Fibroblast of upper back skin (primary cell): ENCODE measurements around the gene CFAP58.

ENCODE experiments used
- DNase-seq: peaks from one replicate; pipeline ENCODE4 v3.0.0-alpha.2; 2013

Gene CFAP58

GRCh38 chr10:104376784-104377300 is 23.2 kb downstream of the CFAP58 start:
- DNase-seq = no peak

DNA sequence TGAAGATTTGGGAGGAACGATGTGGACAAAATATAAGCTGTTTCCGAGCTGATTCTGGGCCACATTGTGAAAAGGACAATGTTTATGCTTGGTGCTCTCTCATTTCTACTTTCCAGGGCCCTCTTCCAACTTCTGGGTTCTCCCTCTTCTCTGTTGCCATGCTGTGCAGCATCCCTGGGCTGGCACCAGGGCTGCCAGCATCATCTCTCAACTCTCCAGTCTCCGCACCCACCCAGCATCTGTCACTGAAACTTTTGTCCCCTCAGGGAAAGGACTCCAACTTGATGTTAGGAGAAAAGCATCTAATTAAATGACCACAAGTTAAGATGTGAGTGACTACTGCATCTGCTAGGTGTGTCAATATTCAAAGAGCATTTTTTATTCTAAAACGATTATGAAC is 26.7 kb downstream of the CFAP58 start:
- DNase-seq = no peak

DNA sequence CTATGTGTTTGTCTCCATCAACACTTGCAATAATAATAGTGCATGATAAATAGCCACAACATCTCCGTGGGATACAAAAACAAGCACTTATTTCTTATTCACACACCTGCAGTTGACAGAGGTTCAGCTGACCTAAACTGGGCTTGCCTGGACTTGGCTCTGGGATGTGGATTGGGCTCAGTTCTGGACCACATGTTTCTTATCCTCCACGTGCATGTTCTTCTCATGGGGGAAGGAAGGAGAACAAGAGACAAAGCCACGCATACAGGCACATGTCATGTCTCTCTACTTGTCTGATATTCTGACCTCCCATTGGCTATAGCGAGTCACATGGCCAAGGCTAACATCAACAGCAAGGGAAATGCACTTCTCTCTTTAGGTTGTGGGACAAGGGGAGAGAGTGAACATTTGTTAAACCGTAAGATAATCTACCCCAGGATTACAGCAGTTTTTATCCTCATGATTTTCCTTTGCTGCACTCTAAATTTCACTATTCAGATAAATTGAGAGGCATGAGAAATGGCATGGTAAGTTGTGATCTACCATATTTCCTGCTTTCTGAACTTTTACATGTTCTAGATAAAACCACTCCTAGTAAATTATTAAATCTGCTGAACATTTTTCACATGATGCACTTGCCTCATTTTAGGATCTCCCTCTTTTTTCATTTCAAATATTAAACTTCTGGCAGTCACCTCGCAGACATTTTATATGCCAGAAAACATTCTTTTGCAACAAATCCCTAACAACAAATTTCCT is 33.7 kb downstream of the CFAP58 start:
- no peak for DNase-seq

DNA sequence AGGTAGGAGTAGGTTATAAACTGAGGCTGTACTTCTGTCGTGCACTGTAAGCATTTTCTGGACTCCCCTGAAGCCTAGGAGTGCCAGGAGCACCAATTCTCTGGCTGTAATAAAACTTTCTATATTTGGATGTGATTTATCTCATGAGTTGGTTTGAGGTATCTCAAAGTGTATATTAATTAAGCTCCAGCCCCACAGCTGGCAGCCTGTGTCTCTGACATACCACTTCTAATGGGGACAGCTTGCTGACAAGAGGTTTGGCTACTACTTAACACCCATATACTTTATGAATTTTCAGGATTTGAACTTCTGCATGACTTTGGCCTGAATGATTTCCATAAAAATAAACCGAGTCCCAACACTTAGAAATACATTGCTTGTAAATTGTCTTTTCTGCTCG is 35.2 kb downstream of the CFAP58 start:
- DNase-seq = no peak

GRCh38 chr10:104391150-104391968 is 37.7 kb downstream of the CFAP58 start:
- peak; percentile 1 for DNase-seq

DNA sequence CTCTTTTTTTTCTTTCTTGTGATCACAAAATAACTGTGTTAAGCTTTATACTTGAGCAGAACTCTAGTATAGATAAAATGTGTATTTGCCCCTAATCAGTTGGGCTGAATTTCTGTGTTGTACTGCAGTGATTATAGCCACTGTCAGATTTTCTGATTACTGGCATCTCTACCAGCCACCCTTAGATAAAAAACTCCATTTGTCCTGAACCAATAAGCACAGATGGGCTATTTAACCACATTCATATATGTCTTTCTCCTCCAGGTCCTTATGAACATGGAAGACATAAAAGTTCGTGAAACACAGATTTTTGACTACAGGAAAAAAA is 38.3 kb downstream of the CFAP58 start:
- DNase-seq = no peak

DNA sequence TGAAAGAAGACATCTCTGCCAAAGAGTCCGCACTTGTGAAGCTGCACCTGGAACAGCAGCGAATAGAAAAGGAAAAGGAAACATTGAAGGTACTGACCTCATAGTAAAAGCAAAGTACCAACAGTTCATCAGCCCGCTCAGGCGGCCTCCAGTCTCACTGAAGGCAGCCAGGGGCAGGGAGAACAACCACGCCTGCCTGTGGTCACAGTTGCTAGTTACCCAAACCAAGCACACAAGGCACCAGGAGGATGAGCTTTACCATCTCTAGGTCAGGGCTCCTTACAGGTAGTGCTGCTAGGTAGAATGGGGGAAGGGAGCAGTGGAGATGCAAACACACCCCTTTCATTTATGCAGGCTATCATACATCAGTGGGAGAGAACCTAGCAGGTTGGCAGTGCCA is 39.8 kb downstream of the CFAP58 start:
- no peak for DNase-seq

- DNase-seq = no peak
Observed at GRCh38 chr10:104396581-104396980, 42.9 kb downstream of the CFAP58 start.

DNA sequence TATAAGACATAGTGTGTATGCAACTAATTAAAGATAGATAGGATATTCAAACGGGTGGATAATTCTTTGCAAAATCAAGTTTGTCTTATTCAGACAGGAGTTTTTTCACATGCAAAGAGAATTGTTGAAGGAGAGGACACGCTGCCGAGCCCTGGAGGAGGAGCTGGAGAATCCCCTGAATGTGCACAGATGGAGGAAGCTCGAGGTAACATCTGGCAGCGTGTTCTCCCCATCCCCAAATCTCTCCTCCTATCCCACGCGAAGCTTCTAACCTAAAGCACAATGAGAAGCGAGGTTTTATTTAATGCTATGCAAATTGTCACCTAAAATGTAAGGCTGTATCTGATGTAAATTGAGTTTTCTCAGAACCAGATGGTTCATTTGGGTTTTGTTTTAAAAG is 50.0 kb downstream of the CFAP58 start:
- DNase-seq = no peak

GRCh38 chr10:104406715-104407650 is 53.4 kb downstream of the CFAP58 start:
- DNase-seq = peak; percentile 60

DNA sequence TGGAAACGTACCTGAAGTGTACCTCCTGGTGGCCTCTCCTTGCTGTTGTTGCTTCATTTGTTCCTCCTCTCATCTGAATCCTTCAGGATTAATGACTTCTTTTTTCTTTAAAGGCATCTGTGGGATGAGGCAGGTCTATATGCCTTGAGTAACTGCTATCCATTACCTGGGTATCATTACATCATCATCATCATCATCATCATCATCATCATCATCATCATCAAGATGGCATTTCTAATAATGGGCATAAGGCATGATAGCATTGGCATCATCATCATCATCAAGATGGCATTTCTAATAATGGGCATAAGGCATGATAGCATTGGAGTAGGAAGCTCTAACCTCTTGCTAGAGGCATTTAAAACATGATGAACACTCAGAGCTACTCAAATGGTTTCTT is 59.9 kb downstream of the CFAP58 start:
- no peak for DNase-seq

DNA sequence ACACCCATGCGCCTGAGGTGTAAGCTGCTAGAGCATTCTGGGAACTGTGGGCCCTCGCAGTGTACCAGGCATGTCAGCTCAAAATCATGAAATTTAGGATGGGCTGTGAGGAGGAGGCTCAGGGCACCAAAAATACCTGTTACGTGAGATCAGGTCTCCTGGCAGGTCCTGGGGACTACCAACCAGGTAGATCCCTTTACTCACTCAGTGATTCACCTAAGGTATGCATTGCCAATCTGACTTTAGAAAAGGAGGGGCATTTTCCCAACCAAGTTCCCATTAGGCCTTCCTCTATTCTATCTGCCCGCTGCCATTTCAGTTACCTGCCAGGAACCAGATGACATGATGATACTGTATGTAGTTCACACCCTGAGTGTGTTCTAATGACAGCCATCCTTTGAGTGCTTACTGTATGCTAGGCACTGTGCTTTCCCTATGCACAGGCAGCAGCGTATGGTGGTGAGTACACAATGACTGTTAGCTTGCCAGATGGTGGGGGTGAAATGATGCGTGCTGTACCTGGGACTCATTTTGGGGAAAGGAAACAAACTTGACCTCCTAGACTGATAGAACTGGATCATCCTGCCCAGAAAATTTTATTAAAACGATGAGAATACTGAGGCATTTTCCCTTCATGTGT is 62.0 kb downstream of the CFAP58 start:
- DNase-seq = no peak

GRCh38 chr10:104416851-104417250 is 63.2 kb downstream of the CFAP58 start:
- DNase-seq = no peak

DNA sequence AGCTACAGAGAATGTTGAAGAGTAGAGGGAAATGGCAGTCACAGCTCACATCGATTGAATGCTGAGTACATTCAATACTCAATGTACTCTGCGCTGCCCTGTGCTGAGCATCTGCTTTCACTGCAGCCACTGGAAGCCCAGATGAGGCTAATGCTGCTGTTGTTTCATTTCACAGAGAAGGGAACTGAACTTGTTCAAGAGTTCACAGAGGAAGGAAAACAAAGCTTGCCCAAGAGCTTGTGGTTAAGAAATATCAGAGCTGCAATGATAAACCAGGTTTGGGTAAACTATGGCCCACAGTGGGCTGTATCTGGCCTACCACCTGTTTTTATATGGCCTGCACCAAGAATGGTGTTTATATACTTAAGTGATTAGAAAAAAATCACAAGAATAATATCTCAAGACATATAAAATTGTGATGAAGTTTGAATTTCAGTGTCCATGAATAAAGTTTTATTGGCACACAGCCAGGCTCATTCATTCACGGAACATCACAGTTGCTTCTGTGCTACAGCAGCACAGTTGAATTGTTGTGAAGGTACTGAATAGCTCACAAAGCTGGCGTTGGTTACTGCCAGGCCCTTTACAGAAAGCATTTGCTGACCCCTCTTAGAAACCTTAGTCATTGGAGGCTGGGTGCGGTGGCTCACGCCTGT is 64.1 kb downstream of the CFAP58 start:
- DNase-seq = no peak

- no peak for DNase-seq
Observed at GRCh38 chr10:104424719-104425118, 71.1 kb downstream of the CFAP58 start.

- DNase-seq = no peak
Observed at GRCh38 chr10:104427989-104428388, 74.4 kb downstream of the CFAP58 start.

DNA sequence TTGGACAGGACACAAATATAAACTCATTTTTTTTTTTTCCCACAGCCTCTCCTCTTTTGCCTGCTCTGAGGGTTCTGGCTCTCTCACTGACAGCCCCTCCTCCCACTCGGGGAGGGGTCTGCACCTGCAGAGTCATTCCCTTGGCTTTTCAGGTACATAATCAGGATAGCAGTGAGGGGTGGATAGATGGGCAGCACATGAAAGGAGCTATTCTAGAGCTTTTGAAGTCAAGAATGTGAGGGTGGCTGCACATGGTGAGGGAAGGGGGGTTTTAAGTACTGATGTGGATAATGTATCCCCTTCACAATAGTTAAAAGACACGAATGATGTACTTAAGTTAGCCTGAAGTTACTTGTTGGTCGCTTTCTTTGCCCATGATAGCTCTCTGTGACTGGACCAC is 76.2 kb downstream of the CFAP58 start:
- no peak for DNase-seq

DNA sequence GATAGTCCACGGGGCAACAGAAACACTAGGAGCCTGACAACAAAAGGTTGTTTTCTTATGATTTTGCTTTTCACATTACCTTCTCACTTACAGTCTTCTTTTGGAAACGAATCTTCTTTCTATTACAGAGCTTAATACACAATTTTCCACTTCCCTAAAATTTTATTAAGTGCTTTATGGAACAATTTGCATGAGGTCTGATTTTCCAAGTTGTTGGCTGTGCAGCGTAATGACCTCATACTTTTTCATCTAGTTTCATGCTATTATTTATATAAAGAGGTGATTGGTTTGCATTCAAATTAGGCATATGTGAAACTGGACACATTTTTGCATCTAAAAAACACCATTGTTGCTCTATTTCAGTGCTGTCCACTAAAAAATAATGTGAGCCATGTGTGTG is 76.7 kb downstream of the CFAP58 start:
- DNase-seq = no peak

DNA sequence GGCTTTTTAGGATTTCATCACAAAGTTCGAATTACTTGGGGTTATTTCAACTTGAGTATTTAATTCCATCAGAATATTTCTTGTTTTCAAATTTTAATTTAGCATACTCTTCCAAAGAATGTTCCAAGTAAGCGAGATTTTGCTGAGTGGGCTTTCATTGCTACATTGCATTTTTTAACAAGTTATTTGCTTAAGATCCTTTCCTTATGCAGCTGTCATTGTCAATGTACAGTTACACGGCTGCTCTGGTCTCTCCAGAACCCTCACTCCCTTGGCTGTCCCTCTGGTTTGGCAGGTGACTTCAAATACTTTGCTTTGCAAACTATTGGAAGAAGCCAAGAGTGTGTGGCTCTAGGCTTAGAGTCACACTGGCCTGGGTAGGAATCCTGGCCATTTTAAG is 80.0 kb downstream of the CFAP58 start:
- DNase-seq = no peak

DNA sequence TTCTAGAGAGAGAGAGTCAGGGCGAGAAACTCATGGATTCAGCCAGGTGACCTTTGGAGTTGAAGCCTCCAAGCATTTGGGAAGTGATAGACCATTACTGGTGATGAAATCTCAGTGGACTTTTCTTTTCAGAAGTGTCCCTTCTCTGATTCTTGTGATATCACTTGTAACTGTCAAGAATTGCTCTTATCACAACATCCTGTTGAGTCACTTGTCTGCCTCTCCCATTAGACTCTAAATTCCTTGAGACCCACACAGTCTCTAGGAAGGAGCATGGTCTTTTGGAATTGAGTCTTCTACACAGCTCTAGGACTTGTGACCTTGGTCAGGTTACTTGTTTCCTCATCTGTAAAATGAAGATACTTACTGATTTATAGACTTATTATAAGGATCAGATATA is 81.0 kb downstream of the CFAP58 start:
- DNase-seq = no peak

GRCh38 chr10:104435822-104436221 is 82.2 kb downstream of the CFAP58 start:
- DNase-seq = peak; percentile 22

GRCh38 chr10:104437226-104437625 is 83.6 kb downstream of the CFAP58 start:
- DNase-seq = no peak
